IMR-90 (cell line): ENCODE results near the gene KRTAP4-9.

Source experiments
- CEBPB ChIP-seq: IDR thresholded peaks from 2 replicates; pipeline ENCODE4 v1.6.1; 2012; ENCODE audit warnings: low read depth, low read length, improper control_type of control experiment
- FOS ChIP-seq: fragments of 150-350 bp; IDR thresholded peaks from 2 replicates; pipeline ENCODE4 v1.6.1; 2016; ENCODE audit warnings: low read depth, low read length
- MAFK ChIP-seq: IDR thresholded peaks from 2 replicates; pipeline ENCODE4 v1.6.1; 2012; ENCODE audit warnings: low read depth, low read length, improper control_type of control experiment
- NFE2L2 ChIP-seq: fragments of 150-350 bp; IDR thresholded peaks from 2 replicates; pipeline ENCODE4 v1.6.1; 2016; ENCODE audit warnings: low read depth, mild to moderate bottlenecking, low read length
- POLR2A ChIP-seq: IDR thresholded peaks from 2 replicates; pipeline ENCODE4 v1.6.1; 2012; ENCODE audit warnings: mild to moderate bottlenecking, low read depth, low read length
- RAD21 ChIP-seq: IDR thresholded peaks from 2 replicates; pipeline ENCODE4 v1.6.1; 2012; ENCODE audit warnings: low read length, improper control_type of control experiment
- SMC3 ChIP-seq: fragments of 150-350 bp; IDR thresholded peaks from 2 replicates; pipeline ENCODE4 v1.6.1; 2016; ENCODE audit warnings: low read depth, mild to moderate bottlenecking, antibody characterized with exemption, low read length, moderate library complexity
- TF ChIP-seq, protein P1 (sequence below): conservative IDR thresholded peaks from 2 replicates; pipeline ENCODE4 v1.5.1; 2012; ENCODE audit warnings: mild to moderate bottlenecking, low read depth, low read length, improper control_type of control experiment

- TF ChIP-seq, protein P1, sequence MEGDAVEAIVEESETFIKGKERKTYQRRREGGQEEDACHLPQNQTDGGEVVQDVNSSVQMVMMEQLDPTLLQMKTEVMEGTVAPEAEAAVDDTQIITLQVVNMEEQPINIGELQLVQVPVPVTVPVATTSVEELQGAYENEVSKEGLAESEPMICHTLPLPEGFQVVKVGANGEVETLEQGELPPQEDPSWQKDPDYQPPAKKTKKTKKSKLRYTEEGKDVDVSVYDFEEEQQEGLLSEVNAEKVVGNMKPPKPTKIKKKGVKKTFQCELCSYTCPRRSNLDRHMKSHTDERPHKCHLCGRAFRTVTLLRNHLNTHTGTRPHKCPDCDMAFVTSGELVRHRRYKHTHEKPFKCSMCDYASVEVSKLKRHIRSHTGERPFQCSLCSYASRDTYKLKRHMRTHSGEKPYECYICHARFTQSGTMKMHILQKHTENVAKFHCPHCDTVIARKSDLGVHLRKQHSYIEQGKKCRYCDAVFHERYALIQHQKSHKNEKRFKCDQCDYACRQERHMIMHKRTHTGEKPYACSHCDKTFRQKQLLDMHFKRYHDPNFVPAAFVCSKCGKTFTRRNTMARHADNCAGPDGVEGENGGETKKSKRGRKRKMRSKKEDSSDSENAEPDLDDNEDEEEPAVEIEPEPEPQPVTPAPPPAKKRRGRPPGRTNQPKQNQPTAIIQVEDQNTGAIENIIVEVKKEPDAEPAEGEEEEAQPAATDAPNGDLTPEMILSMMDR = no peak
- TF ChIP-seq CEBPB = no peak
- TF ChIP-seq NFE2L2 = no peak
- no peak for TF ChIP-seq RAD21
- no peak for TF ChIP-seq POLR2A
- TF ChIP-seq MAFK = peak; percentile 78
- no peak for TF ChIP-seq SMC3
- TF ChIP-seq FOS = no peak
Measured at GRCh38 chr17:41082626-41083025, 22.6 kb upstream of the KRTAP4-9 start.
